Mucosa of rectum (tissue), 2 donors: ENCODE results near the gene CNTRL.
"Not testable (repeated sequence)": the region's sequence is repeated elsewhere in the genome, so short reads cannot be mapped to it uniquely, and the experiment has no call there.

Experiments used
- H3K27ac ChIP-seq, 2 donors: one replicate each; pipeline ENCODE4 v1.7.0; 2013; ENCODE audit warnings: inconsistent platforms in 2 of 2, low read depth in 2 of 2, low read length in 2 of 2
- H3K27me3 ChIP-seq, 2 donors: one replicate each; pipeline ENCODE4 v1.7.0; 2013; ENCODE audit warnings: low read length in 2 of 2; ENCODE audit not compliant: control insufficient read depth in 2 of 2, insufficient read depth in 2 of 2
- H3K36me3 ChIP-seq, 2 donors: one replicate each; pipeline ENCODE4 v1.7.0; 2013; ENCODE audit warnings: low read length in 2 of 2; ENCODE audit not compliant: control insufficient read depth in 2 of 2, insufficient read depth in 2 of 2
- H3K4me1 ChIP-seq, 2 donors: one replicate each; pipeline ENCODE4 v1.7.0; 2013; ENCODE audit warnings: low read length in 2 of 2, mild to moderate bottlenecking in 1 of 2; ENCODE audit not compliant: control insufficient read depth in 2 of 2, insufficient read depth in 2 of 2
- H3K4me3 ChIP-seq, 2 donors: one replicate each; pipeline ENCODE4 v1.7.0; 2013; ENCODE audit warnings: low read length in 2 of 2
- H3K9ac ChIP-seq, 2 donors: one replicate each; pipeline ENCODE4 v1.7.0; 2013; ENCODE audit warnings: low read length in 2 of 2, low read depth in 1 of 2, mild to moderate bottlenecking in 1 of 2
- H3K9me3 ChIP-seq, 2 donors: one replicate each; pipeline ENCODE4 v1.7.0; 2013; ENCODE audit warnings: low read length in 2 of 2; ENCODE audit not compliant: control insufficient read depth in 2 of 2
- donor health status: healthy.
- donor health status: Normal muscosa, but diverticular disease.

CNTRL gene

DNA sequence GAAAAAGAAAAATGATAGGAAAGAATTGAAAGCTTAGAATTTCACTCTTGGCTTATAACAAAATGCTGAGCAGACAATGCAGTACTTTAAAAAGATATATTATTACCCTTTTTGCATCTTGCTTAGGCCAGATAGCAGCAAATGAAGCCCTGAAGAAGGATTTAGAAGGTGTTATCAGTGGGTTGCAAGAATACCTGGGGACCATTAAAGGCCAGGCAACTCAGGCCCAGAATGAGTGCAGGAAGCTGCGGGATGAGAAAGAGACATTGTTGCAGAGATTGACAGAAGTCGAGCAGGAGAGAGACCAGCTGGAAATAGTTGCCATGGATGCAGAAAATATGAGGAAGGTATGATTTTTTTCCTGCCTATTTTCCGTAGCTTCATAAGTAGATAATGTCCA lies 50.8 kb downstream of the CNTRL start:
- no peaks in the 10 kb centered on the region for H3K27me3 ChIP-seq
- H3K4me3 ChIP-seq = no peak overlapping the region
- H3K27ac ChIP-seq = no peak overlapping the region
- peaks cover 6% of the 10 kb centered on the region in 2 donors for H3K4me1 ChIP-seq
- no peak overlapping the region for H3K9ac ChIP-seq
- H3K36me3 ChIP-seq = peaks cover 0 to 7% of the 10 kb centered on the region in 2 donors
- no peaks in the 10 kb centered on the region for H3K9me3 ChIP-seq

DNA sequence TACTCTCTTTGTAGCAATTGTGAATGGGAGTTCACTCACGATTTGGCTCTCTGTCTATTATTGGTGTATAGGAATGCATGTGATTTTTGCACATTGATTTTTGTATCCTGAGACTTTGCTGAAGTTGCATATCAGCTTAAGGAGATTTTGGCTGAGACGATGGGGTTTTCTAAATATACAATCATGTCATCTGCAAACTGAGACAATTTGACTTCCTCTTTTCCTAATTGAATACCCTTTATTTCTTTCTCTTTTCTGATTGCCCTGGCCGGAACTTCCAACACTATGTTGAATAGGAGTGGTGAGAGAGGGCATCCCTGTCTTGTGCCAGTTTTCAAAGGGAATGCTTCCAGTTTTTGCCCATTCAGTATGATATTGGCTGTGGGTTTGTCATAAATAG lies 54.6 kb downstream of the CNTRL start:
- not testable (repeated sequence) for H3K4me1 ChIP-seq, H3K9ac ChIP-seq, H3K27ac ChIP-seq, H3K9me3 ChIP-seq, H3K27me3 ChIP-seq, H3K36me3 ChIP-seq, H3K4me3 ChIP-seq

DNA sequence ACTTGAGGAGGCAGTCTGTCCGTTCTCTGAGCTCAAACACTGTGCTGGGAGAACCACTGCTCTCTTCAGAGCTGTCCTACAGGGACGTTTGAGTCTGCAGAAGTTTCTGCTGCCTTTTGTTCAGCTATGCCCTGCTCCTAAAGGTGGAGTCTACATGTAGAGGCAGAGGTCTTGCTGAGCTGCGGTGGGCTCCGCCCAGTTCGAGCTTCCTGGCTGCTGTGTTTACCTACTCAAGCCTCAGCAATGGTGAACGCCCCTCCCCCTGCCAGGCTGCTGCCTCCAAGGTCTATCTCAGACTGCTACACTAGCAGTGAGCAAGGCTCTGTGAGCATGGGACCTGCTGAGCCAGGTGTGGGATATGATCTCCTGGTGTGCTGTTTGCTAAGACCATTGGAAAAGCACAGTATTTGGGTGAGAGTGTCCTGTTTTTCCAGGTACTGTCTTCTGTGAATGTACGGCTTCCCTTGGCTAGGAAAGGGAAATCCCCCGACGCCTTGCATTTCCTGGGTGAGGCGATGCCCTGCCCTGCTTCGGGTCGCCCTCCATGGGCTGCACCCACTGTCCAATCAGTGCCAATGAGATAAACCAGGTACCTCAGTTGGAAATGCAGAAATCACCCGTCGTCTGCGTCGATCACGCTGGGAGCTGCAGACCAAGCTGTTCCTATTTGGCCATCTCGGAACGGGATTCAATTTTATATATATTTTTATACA lies 58.5 kb downstream of the CNTRL start:
- Histone ChIP-seq H3K4me3 (no peak overlapping the region), H3K9ac (no peak overlapping the region), H3K4me1 (no peaks in the 10 kb centered on the region), H3K27me3 (no peaks in the 10 kb centered on the region), H3K27ac (no peak overlapping the region), H3K36me3 (peaks cover 7 to 12% of the 10 kb centered on the region in 2 donors), H3K9me3 (no peaks in the 10 kb centered on the region)

DNA sequence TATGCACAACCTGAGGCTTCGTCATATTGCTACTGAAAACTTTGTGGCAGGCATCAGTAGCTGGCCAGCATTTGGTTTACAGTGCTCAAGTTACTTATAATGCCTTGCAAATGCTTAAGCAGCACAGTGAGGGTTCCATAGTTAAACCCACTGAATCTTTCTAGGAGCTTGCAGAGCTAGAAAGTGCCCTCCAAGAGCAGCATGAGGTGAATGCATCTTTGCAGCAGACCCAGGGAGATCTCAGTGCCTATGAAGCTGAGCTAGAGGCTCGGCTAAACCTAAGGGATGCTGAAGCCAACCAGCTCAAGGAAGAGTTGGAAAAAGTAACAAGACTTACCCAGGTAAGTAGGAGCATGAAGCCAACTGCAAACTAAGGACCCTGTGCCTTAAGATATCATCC lies 60.9 kb downstream of the CNTRL start:
- Histone ChIP-seq H3K27ac (no peak overlapping the region), H3K9ac (no peak overlapping the region), H3K36me3 (peaks cover 16 to 26% of the 10 kb centered on the region in 2 donors), H3K9me3 (no peaks in the 10 kb centered on the region), H3K4me3 (no peak overlapping the region), H3K4me1 (no peaks in the 10 kb centered on the region), H3K27me3 (no peaks in the 10 kb centered on the region)

DNA sequence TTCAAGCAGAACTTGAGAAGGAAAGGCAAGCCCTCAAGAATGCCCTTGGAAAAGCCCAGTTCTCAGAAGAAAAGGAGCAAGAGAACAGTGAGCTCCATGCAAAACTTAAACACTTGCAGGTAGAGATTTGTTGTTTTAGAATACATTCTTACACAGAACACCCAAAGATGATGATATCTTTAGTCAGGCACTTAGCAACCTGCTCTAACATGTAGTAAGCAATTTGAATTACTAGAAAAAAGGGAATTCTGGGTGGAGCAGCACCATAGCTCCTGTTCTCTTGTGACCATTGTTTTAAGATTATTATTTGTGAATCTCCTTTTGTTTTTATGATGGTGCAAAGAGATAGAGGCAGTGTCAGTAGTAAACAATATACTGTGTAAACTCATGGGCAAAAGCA lies 63.8 kb downstream of the CNTRL start:
- Histone ChIP-seq H3K27me3 (no peaks in the 10 kb centered on the region), H3K9me3 (no peaks in the 10 kb centered on the region), H3K9ac (no peak overlapping the region), H3K36me3 (peaks cover 41 to 42% of the 10 kb centered on the region in 2 donors), H3K27ac (no peak overlapping the region), H3K4me1 (no peaks in the 10 kb centered on the region), H3K4me3 (no peak overlapping the region)

DNA sequence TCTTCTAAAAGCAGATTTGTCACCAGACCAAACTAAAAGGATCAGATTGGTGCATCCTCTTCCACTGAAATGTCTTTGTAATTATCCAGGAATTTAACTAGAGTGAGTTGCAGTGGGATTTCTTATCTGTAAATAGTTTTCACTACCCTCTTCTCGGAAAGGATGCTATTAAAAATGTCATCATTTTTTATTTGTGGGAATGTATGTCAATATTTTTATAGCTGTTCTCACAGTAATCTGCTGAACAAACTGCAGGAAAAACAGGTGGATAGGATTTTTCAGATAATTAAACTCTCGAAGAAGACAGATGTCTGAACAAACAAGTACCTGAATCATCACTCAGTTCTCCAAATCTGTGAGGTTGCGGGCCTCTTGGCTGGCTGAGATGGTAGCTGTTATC lies 64.2 kb downstream of the CNTRL start:
- H3K9ac ChIP-seq = no peak overlapping the region
- H3K4me1 ChIP-seq = no peaks in the 10 kb centered on the region
- H3K9me3 ChIP-seq = no peaks in the 10 kb centered on the region
- no peak overlapping the region for H3K27ac ChIP-seq
- no peaks in the 10 kb centered on the region for H3K27me3 ChIP-seq
- no peak overlapping the region for H3K4me3 ChIP-seq
- H3K36me3 ChIP-seq = peaks cover 41 to 46% of the 10 kb centered on the region in 2 donors

DNA sequence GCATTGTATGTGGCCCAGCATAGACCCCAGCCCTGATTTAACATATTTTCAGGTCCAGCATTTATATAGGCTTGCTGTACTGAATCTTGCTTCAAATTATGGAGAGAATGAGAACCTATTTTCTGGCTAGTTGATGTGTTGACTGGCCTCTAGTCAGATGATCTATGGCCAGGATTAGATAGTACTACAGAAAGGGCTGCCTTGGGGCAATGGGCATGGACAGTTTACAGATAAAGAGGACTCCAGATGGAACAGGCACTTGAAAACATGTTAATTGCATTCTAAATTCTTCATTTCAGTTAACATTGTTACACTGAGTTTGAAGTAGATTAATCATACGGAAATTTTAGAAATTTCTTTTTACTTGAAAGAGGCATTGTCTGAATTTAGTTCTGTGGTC lies 65.4 kb downstream of the CNTRL start:
- Histone ChIP-seq H3K9ac (no peak overlapping the region), H3K9me3 (no peaks in the 10 kb centered on the region), H3K4me1 (no peaks in the 10 kb centered on the region), H3K27me3 (no peaks in the 10 kb centered on the region), H3K4me3 (no peak overlapping the region), H3K36me3 (peaks cover 41 to 58% of the 10 kb centered on the region in 2 donors), H3K27ac (no peak overlapping the region)

DNA sequence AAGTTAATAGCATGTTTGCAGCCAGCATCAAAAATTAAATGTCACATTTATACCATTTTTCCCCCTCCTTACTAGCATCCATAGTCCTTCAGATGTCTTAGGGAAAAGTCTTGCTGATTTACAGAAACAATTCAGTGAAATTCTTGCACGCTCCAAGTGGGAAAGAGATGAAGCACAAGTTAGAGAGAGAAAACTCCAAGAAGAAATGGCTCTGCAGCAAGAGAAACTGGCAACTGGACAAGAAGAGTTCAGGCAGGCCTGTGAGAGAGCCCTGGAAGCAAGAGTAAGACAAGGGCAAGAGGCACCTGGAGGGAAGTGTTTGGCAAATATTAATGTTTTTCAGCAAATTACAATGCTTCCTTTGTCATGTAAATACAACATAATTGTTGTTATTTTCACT lies 66.6 kb downstream of the CNTRL start:
- Histone ChIP-seq H3K4me1 (no peaks in the 10 kb centered on the region), H3K27me3 (no peaks in the 10 kb centered on the region), H3K9me3 (no peaks in the 10 kb centered on the region), H3K27ac (no peak overlapping the region), H3K9ac (no peak overlapping the region), H3K4me3 (no peak overlapping the region), H3K36me3 (peaks cover 43 to 59% of the 10 kb centered on the region in 2 donors)

DNA sequence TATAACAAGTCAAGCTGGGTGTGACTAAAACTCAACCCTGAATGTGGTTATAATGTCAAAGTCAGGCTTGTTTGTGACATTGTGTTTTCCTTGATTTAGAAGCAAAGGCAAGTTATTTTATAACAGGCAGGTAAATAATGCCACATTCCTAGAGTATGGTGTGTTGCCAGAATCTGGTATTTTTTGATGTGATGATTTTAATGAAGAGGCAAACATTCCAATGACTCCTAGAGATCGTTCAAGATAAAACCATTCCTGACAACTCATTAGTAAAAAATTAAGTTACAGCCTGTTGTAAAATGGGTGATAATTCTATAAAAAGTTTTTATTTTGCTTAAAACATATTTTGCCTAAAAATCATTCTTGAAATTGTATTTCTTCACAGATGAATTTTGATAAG lies 67.0 kb downstream of the CNTRL start:
- H3K36me3 ChIP-seq = peaks cover 46 to 61% of the 10 kb centered on the region in 2 donors
- no peak overlapping the region for H3K27ac ChIP-seq

DNA sequence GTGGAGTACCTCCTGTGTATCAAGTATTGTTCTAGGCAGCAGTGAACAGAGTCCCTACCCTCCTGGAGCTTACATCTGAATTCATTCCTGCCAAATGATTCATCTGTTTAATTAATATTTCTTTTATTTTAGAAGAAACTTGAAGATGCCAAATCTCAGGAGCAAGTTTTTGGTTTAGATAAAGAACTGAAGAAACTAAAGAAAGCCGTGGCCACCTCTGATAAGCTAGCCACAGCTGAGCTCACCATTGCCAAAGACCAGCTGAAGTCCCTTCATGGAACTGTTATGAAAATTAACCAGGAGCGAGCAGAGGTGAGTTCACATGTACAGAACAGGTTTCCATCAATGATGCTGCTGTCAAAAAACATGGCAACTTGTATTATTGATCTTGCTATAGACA lies 69.0 kb downstream of the CNTRL start:
- H3K4me3 ChIP-seq = no peak overlapping the region
- no peak overlapping the region for H3K27ac ChIP-seq
- H3K9me3 ChIP-seq = no peaks in the 10 kb centered on the region
- H3K4me1 ChIP-seq = no peaks in the 10 kb centered on the region
- H3K9ac ChIP-seq = no peak overlapping the region
- no peaks in the 10 kb centered on the region for H3K27me3 ChIP-seq
- peaks cover 46 to 70% of the 10 kb centered on the region in 2 donors for H3K36me3 ChIP-seq

More for the DNA sequence above, 67.0 kb downstream of the CNTRL start:
- Histone ChIP-seq H3K9ac (no peak overlapping the region), H3K27me3 (no peaks in the 10 kb centered on the region), H3K4me3 (no peak overlapping the region), H3K9me3 (no peaks in the 10 kb centered on the region), H3K4me1 (no peaks in the 10 kb centered on the region)
